HL-60 (cell line): ENCODE measurements around the gene TMEM30A.

Experiments
- DNase-seq, 2 experiments: peaks; one replicate each; pipeline ENCODE4 v3.0.0-alpha.2; 2010 to 2020; ENCODE audit warnings: low read depth in 1 of 2, low spot score in 1 of 2
- H3K27ac ChIP-seq: fragments of 250-450 bp; sonication (Bioruptor Pico); replicated peaks from 2 replicates; pipeline ENCODE4 v1.5.1; 2020; ENCODE audit warnings: mild to moderate bottlenecking, moderate library complexity
- H3K27me3 ChIP-seq: fragments of 250-450 bp; sonication (Bioruptor Pico); 2 replicates; pipeline ENCODE4 v1.5.1; 2021; ENCODE audit warnings: mild to moderate bottlenecking, moderate library complexity; ENCODE audit not compliant: insufficient read depth, poor library complexity, severe bottlenecking
- H3K4me3 ChIP-seq: replicated peaks from 2 replicates; pipeline ENCODE4 v1.5.1; 2011; ENCODE audit warnings: mild to moderate bottlenecking, control low read depth, low read length; ENCODE audit not compliant: insufficient read depth
- CTCF ChIP-seq: IDR thresholded peaks from one replicate; pipeline ENCODE4 v1.5.1; 2011; ENCODE audit warnings: low read length, control low read depth, inconsistent platforms; ENCODE audit not compliant: insufficient read depth
- GABPA ChIP-seq: IDR thresholded peaks from 2 replicates; pipeline ENCODE4 v1.6.1; 2012; ENCODE audit warnings: low read depth
- POLR2AphosphoS5 ChIP-seq: IDR thresholded peaks from 2 replicates; pipeline ENCODE4 v1.6.1; 2012; ENCODE audit warnings: low read depth
- REST ChIP-seq: IDR thresholded peaks from 2 replicates; pipeline ENCODE4 v1.6.1; 2012; ENCODE audit warnings: low read depth; ENCODE audit not compliant: insufficient replicate concordance
- SPI1 ChIP-seq: IDR thresholded peaks from 2 replicates; pipeline ENCODE4 v1.6.1; 2012; ENCODE audit warnings: low read depth, mild to moderate bottlenecking, borderline replicate concordance

The TMEM30A gene

GRCh38 chr6:75268121-75268987 lies 16.2 kb downstream of the TMEM30A start:
- Histone ChIP-seq H3K27me3 (no peaks in the 10 kb centered on the region), H3K27ac (no peak overlapping the region), H3K4me3 (no peak overlapping the region)
- no peak for DNase-seq
- TF ChIP-seq SPI1 (no peak), CTCF (no peak), POLR2AphosphoS5 (no peak), GABPA (no peak), REST (no peak)

- TF ChIP-seq POLR2AphosphoS5 (no peak), SPI1 (no peak), GABPA (no peak), REST (no peak), CTCF (no peak)
- no peak for DNase-seq
- H3K27ac ChIP-seq, result no peak overlapping the region
- H3K4me3 ChIP-seq, result no peak overlapping the region
- no peaks in the 10 kb centered on the region for H3K27me3 ChIP-seq
Measured at GRCh38 chr6:75267461-75267860, 17.1 kb downstream of the TMEM30A start.

GRCh38 chr6:75266716-75267291 lies 17.8 kb downstream of the TMEM30A start:
- no peak overlapping the region for H3K27ac ChIP-seq
- no peak for DNase-seq

More at GRCh38 chr6:75266716-75267291, 17.8 kb downstream of the TMEM30A start:
- no peaks in the 10 kb centered on the region for H3K27me3 ChIP-seq
- no peak overlapping the region for H3K4me3 ChIP-seq
- TF ChIP-seq POLR2AphosphoS5 (no peak), CTCF (peak; percentile 69)
